ENCODE measurements around the gene SLC7A7. TPM values are rescaled to one million over a fixed set of nuclear protein-coding genes. Genes with fewer than 3 reads are reported as not detected.

SLC7A7 gene
- polyA plus RNA-seq, 1 donor from 2014 or later: not detected

- H3K27me3 ChIP-seq (ENCODE audit: insufficient read depth, low read depth, low read length): no peaks in the 10 kb centered on the region
- no peaks in the 10 kb centered on the region for H3F3A ChIP-seq (ENCODE audit: insufficient read depth, low read length, poor library complexity, severe bottlenecking)
- no peak overlapping the region for H3K4me3 ChIP-seq (ENCODE audit: low read length)
- TF ChIP-seq REST (IDR thresholded peaks at IDR 0.05; ENCODE audit: borderline replicate concordance) (no peak), POLR2AphosphoS5 (IDR thresholded peaks at IDR 0.05) (no peak), SMC3 (conservative IDR thresholded peaks at IDR 0.05; ENCODE audit: poor library complexity) (no peak), EZH2 (IDR thresholded peaks at IDR 0.05; ENCODE audit: borderline replicate concordance, insufficient read depth, low read length, poor library complexity, severe bottlenecking) (no peak), RAD21 (conservative IDR thresholded peaks at IDR 0.05) (no peak), EP300 (conservative IDR thresholded peaks at IDR 0.05; ENCODE audit: poor library complexity, severe bottlenecking) (no peak)
- no peaks in the 10 kb centered on the region for H3K79me2 ChIP-seq (replicated peaks; ENCODE audit: insufficient read depth, low read length)
- no peaks in the 10 kb centered on the region for H3K9me2 ChIP-seq (ENCODE audit: insufficient read depth, low read length)
- no peaks in the 10 kb centered on the region for H4K20me1 ChIP-seq (ENCODE audit: insufficient read depth)
- no peaks in the 10 kb centered on the region for H3K9me3 ChIP-seq (ENCODE audit: low read length)
- H3K9ac ChIP-seq (ENCODE audit: low read length): no peak overlapping the region
- no peak overlapping the region for H3K4me2 ChIP-seq (ENCODE audit: low read length)
- H3K27ac ChIP-seq (ENCODE audit: low read length): no peak overlapping the region
- no peak overlapping the region for H2AFZ ChIP-seq (ENCODE audit: low read depth, low read length)
- H3K36me3 ChIP-seq (ENCODE audit: insufficient read depth, low read length): no peaks in the 10 kb centered on the region
Observed at GRCh38 chr14:22800346-22800745, 14.9 kb downstream of the SLC7A7 start.

DNA sequence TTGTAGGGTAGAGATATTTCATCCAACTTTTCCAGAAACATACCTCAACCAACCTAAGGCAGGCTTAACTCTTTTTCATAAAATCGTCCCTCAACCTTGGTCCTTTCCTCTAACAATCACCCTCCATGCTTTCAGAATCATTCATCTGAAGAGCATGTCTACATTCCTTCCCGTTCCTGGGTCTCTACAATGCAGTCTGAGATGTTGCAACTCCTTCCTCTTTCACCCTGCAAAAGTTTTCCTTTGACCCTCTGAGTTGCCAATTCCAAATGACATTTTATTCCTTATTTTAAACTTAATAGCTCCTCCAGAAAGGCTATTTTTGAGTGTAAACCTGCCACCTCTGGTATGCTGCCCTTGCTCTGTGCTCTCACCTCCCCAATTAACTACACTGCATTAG, 16.7 kb downstream of the SLC7A7 start:
- no peak overlapping the region for H3K4me2 ChIP-seq (ENCODE audit: low read length)
- no peaks in the 10 kb centered on the region for H3K9me2 ChIP-seq (ENCODE audit: insufficient read depth, low read length)
- H3K27ac ChIP-seq (ENCODE audit: low read length): no peak overlapping the region
- TF ChIP-seq MXI1 (conservative IDR thresholded peaks at IDR 0.05; ENCODE audit: poor library complexity, severe bottlenecking) (no peak), REST (IDR thresholded peaks at IDR 0.05; ENCODE audit: borderline replicate concordance) (no peak), TAF1 (IDR thresholded peaks at IDR 0.05; ENCODE audit: low read depth) (no peak)
- H3F3A ChIP-seq (ENCODE audit: insufficient read depth, low read length, poor library complexity, severe bottlenecking): no peaks in the 10 kb centered on the region
- no peaks in the 10 kb centered on the region for H3K79me2 ChIP-seq (replicated peaks; ENCODE audit: insufficient read depth, low read length)
- no peaks in the 10 kb centered on the region for H3K27me3 ChIP-seq (ENCODE audit: insufficient read depth, low read depth, low read length)
- H3K9ac ChIP-seq (ENCODE audit: low read length): no peak overlapping the region
- H4K20me1 ChIP-seq (ENCODE audit: insufficient read depth): no peaks in the 10 kb centered on the region
- H2AFZ ChIP-seq (ENCODE audit: low read depth, low read length): no peak overlapping the region
- no peaks in the 10 kb centered on the region for H3K36me3 ChIP-seq (ENCODE audit: insufficient read depth, low read length)
- no peaks in the 10 kb centered on the region for H3K9me3 ChIP-seq (ENCODE audit: low read length)
- H3K4me3 ChIP-seq (ENCODE audit: low read length): no peak overlapping the region

Data from neural cell (in vitro differentiated cells).